Measurements from ENCODE around the gene GTPBP3.

Gene GTPBP3

GRCh38 chr19:17327654-17328516 is 9.5 kb upstream of the GTPBP3 start:
- peak; percentile 92 for DNase-seq (ENCODE audit: low spot score)

- no peak for DNase-seq (ENCODE audit: low spot score)
Measured at GRCh38 chr19:17328517-17329365, 8.6 kb upstream of the GTPBP3 start.

- no peak for DNase-seq (ENCODE audit: low spot score)
Measured at GRCh38 chr19:17329366-17330261, 7.7 kb upstream of the GTPBP3 start.

GRCh38 chr19:17330262-17331044 is 6.9 kb upstream of the GTPBP3 start:
- no peak for DNase-seq (ENCODE audit: low spot score)

- DNase-seq (ENCODE audit: low spot score), result no peak
Measured at GRCh38 chr19:17331045-17331558, 6.3 kb upstream of the GTPBP3 start.

- no peak for DNase-seq (ENCODE audit: low spot score)
Measured at GRCh38 chr19:17332360-17332676, 5.0 kb upstream of the GTPBP3 start.

GRCh38 chr19:17332677-17333581 is 4.4 kb upstream of the GTPBP3 start:
- DNase-seq (ENCODE audit: low spot score), result peak; percentile 67

- DNase-seq (ENCODE audit: low spot score), result no peak
Measured at GRCh38 chr19:17333611-17334413, 3.5 kb upstream of the GTPBP3 start.

GRCh38 chr19:17334414-17335409 is 2.6 kb upstream of the GTPBP3 start, which contains the start of gene ANO8:
ANO8 (minus strand) TSS chr19:17334855; CDS start chr19:17334670, 185 bp downstream.
- DNase-seq (ENCODE audit: low spot score), result peak; percentile 96

GRCh38 chr19:17335575-17335974 is 1.8 kb upstream of the GTPBP3 start:
- DNase-seq (ENCODE audit: low spot score), result no peak

GRCh38 chr19:17337675-17338432 is 501 bp downstream of the GTPBP3 start:
- no peak for DNase-seq (ENCODE audit: low spot score)

- DNase-seq (ENCODE audit: low spot score), result no peak
Measured at GRCh38 chr19:17338433-17339078, 1.2 kb downstream of the GTPBP3 start.

- DNase-seq (ENCODE audit: low spot score), result no peak
Measured at GRCh38 chr19:17339088-17339741, 1.9 kb downstream of the GTPBP3 start.

- peak; percentile 86 for DNase-seq (ENCODE audit: low spot score)
Measured at GRCh38 chr19:17340302-17340870, 3.0 kb downstream of the GTPBP3 start.

- no peak for DNase-seq (ENCODE audit: low spot score)
Measured at GRCh38 chr19:17340871-17341357, 3.6 kb downstream of the GTPBP3 start.
